Articular chondrocyte of knee joint (primary cell): ENCODE results near the gene CREG2. TPM values are rescaled to one million over a fixed set of nuclear protein-coding genes. Genes with fewer than 3 reads are reported as not detected.
A peak's percentile ranks its signal among the peaks of the same experiment; 100 is the strongest.

Source experiments
- small RNA-seq: library from RNA; depleted of rRNA; stranded (forward); fragments of <200 nt; gene quantifications from one replicate; pipeline ENCODE3, GENCODE V24; 2012
- total RNA-seq: library from RNA; depleted of rRNA; stranded (reverse); fragments of >200 nt; gene quantifications from 2 replicates; pipeline ENCODE4 v1.2.3, GENCODE V29; 2012

The CREG2 gene
- total RNA-seq = under 0.01 and 0.22 TPM in 2 replicates

GRCh38 chr2:101387151-101387834 lies at the start of gene CREG2:
TSS of gene CREG2 (minus strand) at chr2:101387503. CDS start at chr2:101387457, 46 bp downstream.

GRCh38 chr2:101308432-101309210 lies 78.7 kb downstream of the CREG2 start, which contains the start of gene RNF149:
TSS of gene RNF149 (minus strand) at chr2:101308701. CDS start at chr2:101308588, 113 bp downstream.

Small RNA genes lying within 50 kb of the gene (small RNA-seq; reads per million reads assigned to genes)
- gene MIR5696 = 1.1 reads per million, percentile 48 among the genes with 10 or more reads in this experiment

Other genes starting within 250 kb of the CREG2 start
- gene TBC1D8, start 236.1 kb downstream of the CREG2 start, total RNA-seq = 13.6 and 15.8 TPM in 2 replicates
- gene CNOT11, start 134.6 kb downstream of the CREG2 start, total RNA-seq = 43.3 and 45.1 TPM in 2 replicates
- gene RNF149, start 78.8 kb downstream of the CREG2 start, total RNA-seq = 75.8 and 77.4 TPM in 2 replicates
- 9.0 and 14.4 TPM in 2 replicates for gene RFX8, start 87.6 kb upstream of the CREG2 start, total RNA-seq